Measurements from ENCODE around the gene RC3H1. TPM values are rescaled to one million over a fixed set of nuclear protein-coding genes. Genes with fewer than 3 reads are reported as not detected.
A peak's percentile ranks its signal among the peaks of the same experiment; 100 is the strongest.
"Not testable (repeated sequence)": the region's sequence is repeated elsewhere in the genome, so short reads cannot be mapped to it uniquely, and the experiment has no call there.

The RC3H1 gene
- total and polyA plus RNA-seq, 9 donors: 5.2 to 21.6 (median 9.7) TPM

DNA sequence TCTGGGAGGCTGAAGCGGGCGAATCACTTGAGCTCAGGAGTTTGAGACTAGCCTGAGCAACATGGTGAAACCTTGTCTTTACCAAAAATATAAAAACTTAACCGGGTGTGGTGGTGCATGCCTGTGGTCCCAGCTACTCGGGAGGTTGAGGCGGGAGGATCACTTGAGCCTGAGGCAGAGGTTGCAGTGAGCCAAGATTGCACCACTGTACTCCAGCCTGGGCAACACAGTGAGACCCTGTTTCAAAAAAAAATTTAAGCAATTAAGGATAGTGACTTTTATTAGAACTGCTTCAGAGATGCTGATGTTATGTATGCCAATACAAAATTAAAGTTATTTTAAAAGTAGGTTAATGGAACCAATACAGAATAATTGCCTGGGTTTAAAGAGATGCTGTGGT lies 56.3 kb downstream of the RC3H1 start:
- H3K4me1 ChIP-seq (ENCODE audit: control insufficient read depth, insufficient read depth, low read length); H3K9me3 ChIP-seq (replicated peaks; ENCODE audit: control insufficient read depth, low read depth, low read length); DNase-seq; H3K4me3 ChIP-seq (ENCODE audit: low read length); H3K27ac ChIP-seq (ENCODE audit: low read length); H3K27me3 ChIP-seq (ENCODE audit: control insufficient read depth, insufficient read depth, low read length): not testable (repeated sequence)
- WGBS (ENCODE audit: insufficient coverage): 91% methylated on average over 5 of the region's 5 CpGs
- H3K36me3 ChIP-seq (ENCODE audit: control insufficient read depth, insufficient read depth, low read length): peaks cover 36% of the 10 kb centered on the region

DNA sequence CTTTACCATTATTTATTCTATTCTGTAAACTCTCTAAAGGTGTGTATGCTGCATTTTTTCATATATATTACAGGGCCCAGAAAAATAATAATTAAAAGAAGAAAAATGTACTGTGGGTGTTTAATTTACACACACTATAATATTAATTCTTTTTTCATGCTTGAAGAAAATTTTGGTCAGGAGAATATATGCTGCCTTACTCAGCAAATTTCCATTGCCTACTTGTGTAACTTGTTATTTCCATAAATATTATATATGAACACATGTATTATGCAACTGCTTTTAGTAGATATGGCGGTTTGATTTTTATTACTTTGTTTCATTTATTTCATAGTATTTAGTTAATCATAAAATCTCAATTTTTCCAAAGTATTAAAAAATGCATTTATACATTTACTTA lies 58.7 kb downstream of the RC3H1 start:
- Histone ChIP-seq H3K27ac (ENCODE audit: low read length) (no peak overlapping the region), H3K4me3 (ENCODE audit: low read length) (no peak overlapping the region), H3K9me3 (replicated peaks; ENCODE audit: control insufficient read depth, low read depth, low read length) (no peaks in the 10 kb centered on the region), H3K27me3 (ENCODE audit: control insufficient read depth, insufficient read depth, low read length) (no peaks in the 10 kb centered on the region), H3K36me3 (ENCODE audit: control insufficient read depth, insufficient read depth, low read length) (peaks cover 30% of the 10 kb centered on the region), H3K4me1 (ENCODE audit: control insufficient read depth, insufficient read depth, low read length) (no peaks in the 10 kb centered on the region)
- no peak for DNase-seq
- WGBS (ENCODE audit: insufficient coverage): no CpG with 5 or more reads among the region's 1 CpG

DNA sequence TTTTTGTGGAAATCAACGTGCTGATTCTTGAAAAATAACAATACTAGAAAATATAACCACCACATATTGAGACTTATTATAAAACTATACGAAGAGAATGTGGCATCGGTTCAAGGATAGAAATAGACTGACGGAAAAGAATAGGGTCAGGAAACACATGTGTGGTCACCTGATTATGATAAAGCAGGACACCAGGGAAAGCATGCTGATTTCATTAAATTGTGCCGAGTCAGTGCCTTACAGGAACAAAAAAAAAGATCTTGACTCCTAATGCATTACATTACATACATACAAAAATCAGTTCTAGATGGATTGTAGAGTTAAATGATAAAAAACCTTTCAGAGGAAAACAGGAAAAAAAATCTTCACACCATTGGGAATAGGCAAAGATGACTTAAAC lies 61.5 kb downstream of the RC3H1 start:
- peak; percentile 7 for DNase-seq
- Histone ChIP-seq H3K27ac (ENCODE audit: low read length) (no peak overlapping the region), H3K4me3 (ENCODE audit: low read length) (no peak overlapping the region), H3K4me1 (ENCODE audit: control insufficient read depth, insufficient read depth, low read length) (no peaks in the 10 kb centered on the region), H3K36me3 (ENCODE audit: control insufficient read depth, insufficient read depth, low read length) (peaks cover 29% of the 10 kb centered on the region), H3K9me3 (replicated peaks; ENCODE audit: control insufficient read depth, low read depth, low read length) (no peaks in the 10 kb centered on the region), H3K27me3 (ENCODE audit: control insufficient read depth, insufficient read depth, low read length) (no peaks in the 10 kb centered on the region)
- WGBS (ENCODE audit: insufficient coverage): no CpG with 5 or more reads among the region's 5 CpGs

DNA sequence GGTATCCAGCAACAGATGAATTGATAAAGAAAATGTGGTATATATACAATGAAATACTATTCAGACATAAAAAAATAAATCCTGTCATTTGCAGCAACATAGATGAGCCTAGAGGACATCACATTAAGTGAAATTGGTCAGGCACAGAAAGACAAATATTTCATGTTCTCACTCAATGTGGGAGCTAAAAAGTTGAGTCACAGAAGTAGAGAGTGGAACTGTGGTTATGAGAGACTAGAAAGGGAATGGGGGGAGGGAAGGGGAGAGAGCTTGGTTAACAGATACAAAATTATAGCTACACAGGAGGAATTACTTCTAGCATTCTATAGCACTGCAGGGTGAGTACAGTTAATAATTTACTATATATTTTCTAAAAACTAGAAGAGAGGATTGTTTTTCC lies 68.0 kb downstream of the RC3H1 start:
- Histone ChIP-seq H3K4me3 (ENCODE audit: low read length) (no peak overlapping the region), H3K9me3 (replicated peaks; ENCODE audit: control insufficient read depth, low read depth, low read length) (no peaks in the 10 kb centered on the region), H3K27me3 (ENCODE audit: control insufficient read depth, insufficient read depth, low read length) (no peaks in the 10 kb centered on the region), H3K36me3 (ENCODE audit: control insufficient read depth, insufficient read depth, low read length) (peaks cover 19% of the 10 kb centered on the region), H3K27ac (ENCODE audit: low read length) (no peak overlapping the region), H3K4me1 (ENCODE audit: control insufficient read depth, insufficient read depth, low read length) (no peaks in the 10 kb centered on the region)
- no peak for DNase-seq

DNA sequence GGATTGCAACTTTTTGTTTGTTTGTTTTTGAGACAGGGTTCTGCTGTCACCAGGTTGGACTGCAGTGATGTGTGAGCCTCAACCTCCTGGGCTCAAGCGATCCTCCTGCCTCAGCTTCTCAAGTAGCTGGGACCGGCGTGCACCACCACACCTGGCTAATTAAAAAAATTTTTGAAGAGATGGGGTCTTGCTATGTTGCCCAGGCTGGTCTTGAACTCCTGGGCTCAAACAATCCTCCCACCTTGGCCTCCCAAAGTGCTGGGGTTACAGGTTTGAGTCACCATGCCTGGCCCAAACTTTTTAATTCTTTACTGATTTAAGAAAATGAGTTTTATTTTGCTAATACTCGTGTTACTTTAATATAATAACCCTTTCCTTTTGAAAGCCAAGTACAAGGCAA lies 73.6 kb downstream of the RC3H1 start:
- DNase-seq: no peak
- Histone ChIP-seq H3K9me3 (replicated peaks; ENCODE audit: control insufficient read depth, low read depth, low read length) (no peaks in the 10 kb centered on the region), H3K4me3 (ENCODE audit: low read length) (no peak overlapping the region), H3K36me3 (ENCODE audit: control insufficient read depth, insufficient read depth, low read length) (peaks cover 34% of the 10 kb centered on the region), H3K27ac (ENCODE audit: low read length) (no peak overlapping the region), H3K27me3 (ENCODE audit: control insufficient read depth, insufficient read depth, low read length) (no peaks in the 10 kb centered on the region), H3K4me1 (ENCODE audit: control insufficient read depth, insufficient read depth, low read length) (no peaks in the 10 kb centered on the region)
- no CpG with 5 or more reads among the region's 4 CpGs for WGBS (ENCODE audit: insufficient coverage)

DNA sequence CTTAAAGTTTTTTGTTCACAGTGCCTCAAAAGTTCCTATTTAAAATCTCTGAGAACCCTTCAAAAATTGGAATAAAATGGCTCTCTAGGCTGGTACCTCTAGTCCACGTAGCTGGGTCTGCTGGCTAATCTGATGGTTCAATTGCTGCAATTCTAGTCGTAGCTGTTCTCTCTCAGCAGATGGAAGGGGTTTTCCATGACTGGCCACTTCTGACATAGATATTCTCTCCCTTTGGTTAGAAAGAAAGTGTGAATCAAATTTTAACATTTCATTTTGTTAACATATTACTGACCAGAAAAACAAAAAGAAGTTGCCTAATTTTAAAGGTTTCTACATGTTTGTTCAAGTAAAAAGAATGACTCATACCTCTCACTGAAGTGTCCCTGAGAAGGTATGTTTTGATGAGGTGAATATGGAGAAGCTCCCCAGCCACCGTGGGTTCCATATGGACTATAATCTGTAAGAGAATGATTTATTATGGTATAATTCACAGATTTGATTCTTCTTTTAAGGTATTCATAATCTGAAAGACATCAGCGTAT lies 75.7 kb downstream of the RC3H1 start:
- peaks cover 41% of the 10 kb centered on the region for H3K36me3 ChIP-seq (ENCODE audit: control insufficient read depth, insufficient read depth, low read length)
- no peaks in the 10 kb centered on the region for H3K27me3 ChIP-seq (ENCODE audit: control insufficient read depth, insufficient read depth, low read length)
- no peak for DNase-seq
- H3K4me3 ChIP-seq (ENCODE audit: low read length): no peak overlapping the region
- WGBS (ENCODE audit: insufficient coverage): no CpG with 5 or more reads among the region's 4 CpGs
- no peaks in the 10 kb centered on the region for H3K9me3 ChIP-seq (replicated peaks; ENCODE audit: control insufficient read depth, low read depth, low read length)
- H3K4me1 ChIP-seq (ENCODE audit: control insufficient read depth, insufficient read depth, low read length): no peaks in the 10 kb centered on the region
- no peak overlapping the region for H3K27ac ChIP-seq (ENCODE audit: low read length)

DNA sequence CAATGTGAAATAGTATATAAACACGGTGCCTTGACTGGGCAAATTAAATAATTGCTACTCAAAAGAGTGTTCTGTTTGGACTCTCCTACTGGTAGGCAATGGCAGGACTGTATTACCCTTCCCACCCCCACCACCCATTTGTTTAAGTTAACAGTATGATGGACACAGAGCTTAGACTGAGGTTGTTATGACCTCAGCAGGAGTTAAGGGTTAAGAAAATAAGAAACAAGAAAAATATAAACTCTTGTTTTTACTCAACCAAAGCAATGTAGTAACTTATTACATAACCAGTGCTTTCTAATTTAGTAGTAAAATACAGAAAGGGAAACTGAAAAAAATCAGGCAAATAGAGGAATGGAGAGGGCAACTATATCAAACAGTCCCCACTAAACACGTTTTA lies 85.1 kb downstream of the RC3H1 start:
- H3K36me3 ChIP-seq (ENCODE audit: control insufficient read depth, insufficient read depth, low read length): peaks cover 15% of the 10 kb centered on the region
- no peaks in the 10 kb centered on the region for H3K9me3 ChIP-seq (replicated peaks; ENCODE audit: control insufficient read depth, low read depth, low read length)
- H3K27ac ChIP-seq (ENCODE audit: low read length): no peak overlapping the region
- DNase-seq: no peak
- no peak overlapping the region for H3K4me3 ChIP-seq (ENCODE audit: low read length)
- H3K4me1 ChIP-seq (ENCODE audit: control insufficient read depth, insufficient read depth, low read length): no peaks in the 10 kb centered on the region
- WGBS (ENCODE audit: insufficient coverage): no CpG with 5 or more reads among the region's 2 CpGs
- H3K27me3 ChIP-seq (ENCODE audit: control insufficient read depth, insufficient read depth, low read length): no peaks in the 10 kb centered on the region

DNA sequence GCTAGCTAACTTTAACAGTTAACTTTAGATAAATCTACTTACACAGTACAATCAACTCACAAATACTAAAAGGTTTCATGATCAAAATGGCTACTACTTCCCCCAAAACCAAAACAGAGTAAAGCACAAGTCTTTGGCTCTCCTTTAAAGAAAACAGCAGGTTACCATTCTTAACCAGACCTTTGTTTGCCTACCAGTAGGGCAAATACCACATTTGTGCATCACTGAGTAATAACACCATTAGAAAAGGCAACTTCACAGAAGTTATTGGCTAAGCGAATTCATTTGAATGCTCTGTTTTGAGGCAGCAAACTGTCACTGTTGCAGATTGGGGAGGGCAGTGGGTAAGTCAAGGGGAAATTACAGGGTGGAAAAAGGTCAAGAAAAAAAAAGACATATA lies 87.7 kb downstream of the RC3H1 start:
- H3K9me3 ChIP-seq (replicated peaks; ENCODE audit: control insufficient read depth, low read depth, low read length): no peaks in the 10 kb centered on the region
- no peak for DNase-seq
- H3K4me1 ChIP-seq (ENCODE audit: control insufficient read depth, insufficient read depth, low read length): no peaks in the 10 kb centered on the region
- peaks cover 14% of the 10 kb centered on the region for H3K36me3 ChIP-seq (ENCODE audit: control insufficient read depth, insufficient read depth, low read length)
- no peak overlapping the region for H3K4me3 ChIP-seq (ENCODE audit: low read length)
- no peak overlapping the region for H3K27ac ChIP-seq (ENCODE audit: low read length)
- no peaks in the 10 kb centered on the region for H3K27me3 ChIP-seq (ENCODE audit: control insufficient read depth, insufficient read depth, low read length)
- WGBS (ENCODE audit: insufficient coverage): 100% methylated on average over 1 of the region's 1 CpG

DNA sequence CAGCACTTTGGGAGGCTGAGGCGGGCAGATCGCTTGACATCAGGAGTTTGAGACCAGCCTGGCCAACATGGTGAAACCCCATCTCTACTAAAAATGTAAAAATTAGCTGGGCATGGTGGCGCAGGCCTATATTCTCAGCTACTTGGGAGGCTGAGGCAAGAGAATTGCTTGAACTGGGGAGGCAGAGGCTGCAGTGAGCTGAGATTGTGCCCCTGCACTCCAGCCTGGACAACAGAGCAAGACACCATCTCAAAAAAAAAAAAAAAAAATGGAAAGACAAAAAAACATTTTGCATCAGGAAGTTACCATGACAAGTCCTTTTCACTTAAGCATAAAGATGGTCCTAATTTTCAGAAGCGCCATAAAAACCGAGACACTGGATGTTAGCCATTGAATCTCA lies 91.6 kb downstream of the RC3H1 start:
- H3K27me3 ChIP-seq (ENCODE audit: control insufficient read depth, insufficient read depth, low read length); H3K36me3 ChIP-seq (ENCODE audit: control insufficient read depth, insufficient read depth, low read length); DNase-seq; H3K9me3 ChIP-seq (replicated peaks; ENCODE audit: control insufficient read depth, low read depth, low read length); H3K4me1 ChIP-seq (ENCODE audit: control insufficient read depth, insufficient read depth, low read length); H3K27ac ChIP-seq (ENCODE audit: low read length); H3K4me3 ChIP-seq (ENCODE audit: low read length): not testable (repeated sequence)
- WGBS (ENCODE audit: insufficient coverage): 90% methylated on average over 2 of the region's 5 CpGs

DNA sequence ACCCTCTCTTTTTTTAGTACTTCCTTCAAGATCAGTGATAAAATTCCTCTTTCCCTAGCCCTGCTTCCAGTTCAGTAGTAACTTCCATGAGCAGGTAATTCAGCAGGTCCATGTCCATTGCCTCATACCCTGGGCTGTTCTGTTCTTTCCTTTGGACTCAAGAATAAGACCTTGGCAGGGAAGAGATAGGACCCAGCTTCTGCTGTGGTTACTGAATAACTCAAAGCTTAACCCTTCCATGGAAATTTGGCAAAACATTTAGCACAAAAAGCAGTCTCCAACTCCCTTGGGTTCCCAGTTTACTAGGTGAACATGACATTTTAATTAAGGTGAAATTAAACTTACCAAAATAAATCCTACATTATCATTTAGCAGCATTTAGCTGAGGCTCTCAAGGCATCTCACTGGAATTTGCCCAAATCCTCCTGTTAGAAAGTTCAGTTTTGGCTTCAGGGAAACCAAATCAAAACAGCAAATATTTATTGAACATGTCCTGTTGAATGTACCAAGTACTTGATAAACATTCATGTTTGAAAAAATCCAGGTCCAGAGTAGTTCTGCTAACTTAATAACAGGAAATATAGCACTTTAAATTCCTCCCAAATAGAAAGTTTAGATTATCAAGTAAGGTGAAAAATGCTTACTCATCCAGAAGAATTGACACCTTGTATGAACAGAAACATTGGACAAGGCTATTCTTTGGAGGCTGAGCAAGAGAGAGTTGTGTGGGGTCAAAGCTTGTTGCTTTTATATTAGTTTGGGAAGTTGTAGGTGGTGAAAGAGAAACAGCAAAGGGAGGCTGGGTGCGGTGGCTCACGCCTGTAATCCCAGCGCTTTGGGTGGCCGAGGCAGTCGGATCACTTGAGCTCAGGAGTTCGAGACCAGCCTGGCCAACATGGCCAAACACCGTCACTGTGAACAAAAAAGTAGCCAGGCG lies 96.6 kb downstream of the RC3H1 start:
- 96% methylated on average over 8 of the region's 8 CpGs for WGBS (ENCODE audit: insufficient coverage)
- H3K27ac ChIP-seq (ENCODE audit: low read length): no peak overlapping the region
- peaks cover 3% of the 10 kb centered on the region for H3K36me3 ChIP-seq (ENCODE audit: control insufficient read depth, insufficient read depth, low read length)
- no peak for DNase-seq
- no peaks in the 10 kb centered on the region for H3K27me3 ChIP-seq (ENCODE audit: control insufficient read depth, insufficient read depth, low read length)
- H3K4me3 ChIP-seq (ENCODE audit: low read length): no peak overlapping the region
- H3K4me1 ChIP-seq (ENCODE audit: control insufficient read depth, insufficient read depth, low read length): no peaks in the 10 kb centered on the region
- no peaks in the 10 kb centered on the region for H3K9me3 ChIP-seq (replicated peaks; ENCODE audit: control insufficient read depth, low read depth, low read length)

Data from muscle of leg (tissue), 11 donors.